Fibroblast of lung (primary cell): Measurements from ENCODE around the gene CFAP61. TPM values are rescaled to one million over a fixed set of nuclear protein-coding genes. Genes with fewer than 3 reads are reported as not detected.

ENCODE experiments used
- DNase-seq, 2 donors: peaks; one replicate each; pipeline versions ENCODE4 v3.0.0 to v3.0.0-alpha.2; 2010; ENCODE audit warnings: low read depth in 2 of 2
- H2AFZ ChIP-seq: 2 replicates; pipeline ENCODE4 v1.5.1; 2012; ENCODE audit warnings: low read length, control low read depth, inconsistent platforms
- H3K27ac ChIP-seq: 2 replicates; pipeline ENCODE4 v1.5.1; 2011; ENCODE audit warnings: low read length, control low read depth; ENCODE audit not compliant: insufficient read depth
- H3K27me3 ChIP-seq: 2 replicates; pipeline ENCODE4 v1.5.1; 2011; ENCODE audit warnings: mild to moderate bottlenecking, low read length; ENCODE audit not compliant: control insufficient read depth, insufficient read depth
- H3K36me3 ChIP-seq: 2 replicates; pipeline ENCODE4 v1.5.1; 2011; ENCODE audit warnings: low read length; ENCODE audit not compliant: control insufficient read depth, insufficient read depth
- H3K4me1 ChIP-seq: 2 replicates; pipeline ENCODE4 v1.5.1; 2011; ENCODE audit warnings: low read length; ENCODE audit not compliant: control insufficient read depth, insufficient read depth; ENCODE audit errors: extremely low read depth
- H3K4me2 ChIP-seq: 2 replicates; pipeline ENCODE4 v1.5.1; 2011; ENCODE audit warnings: low read length, control low read depth; ENCODE audit not compliant: insufficient read depth; ENCODE audit errors: extremely low read depth
- H3K4me3 ChIP-seq, 4 experiments: fragments of 200-600 bp in 1 of 4; sonication (generic) in 1 of 4; replicated peaks in 1 of 4; 2 replicates each; pipeline ENCODE4 v1.5.1; 2011 to 2016; ENCODE audit warnings: low read length in 4 of 4, low read depth in 3 of 4, mild to moderate bottlenecking in 3 of 4, control low read depth in 2 of 4, inconsistent platforms in 1 of 4, mixed read lengths in 1 of 4; ENCODE audit not compliant: insufficient read depth in 1 of 4; ENCODE audit errors: control extremely low read depth in 1 of 4
- H3K79me2 ChIP-seq: 2 replicates; pipeline ENCODE4 v1.5.1; 2012; ENCODE audit warnings: mild to moderate bottlenecking, low read length, inconsistent platforms; ENCODE audit not compliant: control insufficient read depth, insufficient read depth
- H3K9ac ChIP-seq: 2 replicates; pipeline ENCODE4 v1.5.1; 2011; ENCODE audit warnings: mild to moderate bottlenecking, low read length, control low read depth; ENCODE audit not compliant: insufficient read depth
- H3K9me3 ChIP-seq: 2 replicates; pipeline ENCODE4 v1.5.1; 2012; ENCODE audit warnings: low read depth, low read length; ENCODE audit not compliant: control insufficient read depth, insufficient read depth
- H4K20me1 ChIP-seq: 2 replicates; pipeline ENCODE4 v1.5.1; 2011; ENCODE audit warnings: low read length; ENCODE audit not compliant: control insufficient read depth, insufficient read depth; ENCODE audit errors: extremely low read depth
- EZH2 ChIP-seq: IDR thresholded peaks from 2 replicates; pipeline ENCODE4 v1.5.1; 2012; ENCODE audit warnings: low read length, control low read depth, mild to moderate bottlenecking; ENCODE audit errors: missing control alignments
- polyA plus RNA-seq, 2 donors: library from polyadenylated mRNA; depleted of rRNA in 1 of 2; stranded (reverse) in 1 of 2; unstranded in 1 of 2; fragments of >200 nt; gene quantifications; 2 replicates each; pipeline ENCODE4 v1.2.1, GENCODE V29; 2011 to 2012; ENCODE audit warnings: missing spikeins in 1 of 2
- total RNA-seq: library from RNA; depleted of rRNA; stranded (reverse); fragments of >200 nt; gene quantifications from 2 replicates; pipeline ENCODE4 v1.2.1, GENCODE V29; 2014
- TF ChIP-seq, protein P1 (sequence below), 2 donors: IDR thresholded peaks in 1 of 2; conservative IDR thresholded peaks in 1 of 2; 1 replicate in 1 of 2; 2 replicates in 1 of 2; pipeline ENCODE4 v1.5.1; 2011 to 2012; ENCODE audit warnings: low read length in 2 of 2, control low read depth in 1 of 2, inconsistent platforms in 1 of 2, low read depth in 1 of 2, mild to moderate bottlenecking in 1 of 2

CFAP61 gene
- total and polyA plus RNA-seq, 2 donors (not counting 1 experiment from before 2014, with no cell fraction given) = not detected

DNA sequence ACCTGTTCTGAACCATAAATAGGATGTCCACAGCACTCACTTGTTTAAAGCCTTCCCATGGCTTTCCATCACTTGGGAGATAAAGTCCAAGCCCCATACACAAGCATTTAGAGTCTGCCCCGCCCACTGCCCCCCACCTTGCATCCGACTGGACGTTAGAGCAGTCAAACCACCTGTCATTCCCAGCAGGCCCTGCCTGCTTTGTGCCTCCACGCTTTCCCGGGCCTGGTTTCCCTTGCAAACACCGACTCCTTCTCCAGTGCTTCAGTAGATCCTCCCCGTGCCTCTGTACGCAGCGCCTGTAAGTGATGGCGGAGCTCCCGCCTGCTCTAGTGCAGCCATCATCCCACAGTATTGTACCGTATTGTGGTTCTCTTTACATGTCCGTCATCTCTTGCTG is 277.2 kb downstream of the CFAP61 start:
- H3K4me1 ChIP-seq = no peaks in the 10 kb centered on the region
- H4K20me1 ChIP-seq = no peaks in the 10 kb centered on the region
- no peak overlapping the region for H3K4me2 ChIP-seq
- no peak for TF ChIP-seq EZH2
- TF ChIP-seq, protein P1, sequence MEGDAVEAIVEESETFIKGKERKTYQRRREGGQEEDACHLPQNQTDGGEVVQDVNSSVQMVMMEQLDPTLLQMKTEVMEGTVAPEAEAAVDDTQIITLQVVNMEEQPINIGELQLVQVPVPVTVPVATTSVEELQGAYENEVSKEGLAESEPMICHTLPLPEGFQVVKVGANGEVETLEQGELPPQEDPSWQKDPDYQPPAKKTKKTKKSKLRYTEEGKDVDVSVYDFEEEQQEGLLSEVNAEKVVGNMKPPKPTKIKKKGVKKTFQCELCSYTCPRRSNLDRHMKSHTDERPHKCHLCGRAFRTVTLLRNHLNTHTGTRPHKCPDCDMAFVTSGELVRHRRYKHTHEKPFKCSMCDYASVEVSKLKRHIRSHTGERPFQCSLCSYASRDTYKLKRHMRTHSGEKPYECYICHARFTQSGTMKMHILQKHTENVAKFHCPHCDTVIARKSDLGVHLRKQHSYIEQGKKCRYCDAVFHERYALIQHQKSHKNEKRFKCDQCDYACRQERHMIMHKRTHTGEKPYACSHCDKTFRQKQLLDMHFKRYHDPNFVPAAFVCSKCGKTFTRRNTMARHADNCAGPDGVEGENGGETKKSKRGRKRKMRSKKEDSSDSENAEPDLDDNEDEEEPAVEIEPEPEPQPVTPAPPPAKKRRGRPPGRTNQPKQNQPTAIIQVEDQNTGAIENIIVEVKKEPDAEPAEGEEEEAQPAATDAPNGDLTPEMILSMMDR (conservative IDR thresholded peaks at IDR 0.05 in 1 of 2, IDR thresholded peaks at IDR 0.05 in 1 of 2; ENCODE audit: low read depth in 1 of 2, low read length in 2 of 2) = no peak
- no peak for DNase-seq
- H3K79me2 ChIP-seq = no peaks in the 10 kb centered on the region
- no peaks in the 10 kb centered on the region for H3K27me3 ChIP-seq
- no peaks in the 10 kb centered on the region for H3K9me3 ChIP-seq
- no peak overlapping the region for H2AFZ ChIP-seq
- no peak overlapping the region for H3K4me3 ChIP-seq
- no peaks in the 10 kb centered on the region for H3K36me3 ChIP-seq
- no peak overlapping the region for H3K9ac ChIP-seq
- H3K27ac ChIP-seq = no peak overlapping the region

- H3K36me3 ChIP-seq = no peaks in the 10 kb centered on the region
- no peaks in the 10 kb centered on the region for H4K20me1 ChIP-seq
- no peaks in the 10 kb centered on the region for H3K9me3 ChIP-seq
- no peak overlapping the region for H3K4me2 ChIP-seq
- H3K4me1 ChIP-seq = no peaks in the 10 kb centered on the region
- no peak for DNase-seq
- H3K27ac ChIP-seq = no peak overlapping the region
- no peaks in the 10 kb centered on the region for H3K27me3 ChIP-seq
- no peak overlapping the region for H3K9ac ChIP-seq
- no peak for TF ChIP-seq EZH2
- TF ChIP-seq, protein P1 (conservative IDR thresholded peaks at IDR 0.05 in 1 of 2, IDR thresholded peaks at IDR 0.05 in 1 of 2; ENCODE audit: low read depth in 1 of 2, low read length in 2 of 2) = no peak
- H3K4me3 ChIP-seq = no peak overlapping the region
- no peaks in the 10 kb centered on the region for H3K79me2 ChIP-seq
- H2AFZ ChIP-seq = no peak overlapping the region
Observed at GRCh38 chr20:20331156-20331555, 278.8 kb downstream of the CFAP61 start.

GRCh38 chr20:20331817-20332216 is 279.5 kb downstream of the CFAP61 start:
- Histone ChIP-seq H3K9ac (no peak overlapping the region), H3K27me3 (no peaks in the 10 kb centered on the region), H3K27ac (no peak overlapping the region), H3K79me2 (no peaks in the 10 kb centered on the region), H3K4me1 (no peaks in the 10 kb centered on the region), H4K20me1 (no peaks in the 10 kb centered on the region), H3K4me3 (no peak overlapping the region), H3K9me3 (no peaks in the 10 kb centered on the region), H3K36me3 (no peaks in the 10 kb centered on the region), H3K4me2 (no peak overlapping the region), H2AFZ (no peak overlapping the region)
- TF ChIP-seq, protein P1 (conservative IDR thresholded peaks at IDR 0.05 in 1 of 2, IDR thresholded peaks at IDR 0.05 in 1 of 2; ENCODE audit: low read depth in 1 of 2, low read length in 2 of 2) = no peak
- TF ChIP-seq EZH2 = no peak
- no peak for DNase-seq
